Mesothelial cell of epicardium (in vitro differentiated cells): ENCODE results near the gene ZFYVE19. TPM values are rescaled to one million over a fixed set of nuclear protein-coding genes. Genes with fewer than 3 reads are reported as not detected.
"Not testable (repeated sequence)": the region's sequence is repeated elsewhere in the genome, so short reads cannot be mapped to it uniquely, and the experiment has no call there.

Experiments used
- DNase-seq, 2 experiments: peaks; one replicate each; pipeline ENCODE4 v3.0.0; 2021; ENCODE audit warnings: low spot score in 2 of 2; ENCODE audit not compliant: unreplicated experiment in 2 of 2
- H3K27ac Mint-ChIP-seq: 2 replicates; pipeline ENCODE4 v1.8.0; 2021; ENCODE audit warnings: mixed read lengths
- H3K27me3 Mint-ChIP-seq: 2 replicates; pipeline ENCODE4 v1.8.0; 2021; ENCODE audit warnings: low read depth, mixed read lengths
- H3K36me3 Mint-ChIP-seq: 2 replicates; pipeline ENCODE4 v1.8.0; 2021; ENCODE audit warnings: mixed read lengths
- H3K4me1 Mint-ChIP-seq: 2 replicates; pipeline ENCODE4 v1.8.0; 2021; ENCODE audit warnings: mixed read lengths
- H3K4me3 Mint-ChIP-seq: 2 replicates; pipeline ENCODE4 v1.8.0; 2021; ENCODE audit warnings: mild to moderate bottlenecking, moderate library complexity, mixed read lengths
- H3K9me3 Mint-ChIP-seq: 2 replicates; pipeline ENCODE4 v1.8.0; 2021; ENCODE audit warnings: mixed read lengths
- CTCF ChIP-seq: fragments of 200-600 bp; sonication (generic); IDR thresholded peaks from one replicate; pipeline ENCODE4 v1.5.0; 2021; ENCODE audit warnings: antibody characterized with exemption; ENCODE audit not compliant: unreplicated experiment
- total RNA-seq: library from RNA; stranded (reverse); gene quantifications from 3 replicates; pipeline ENCODE4 v1.2.1, GENCODE V29; 2021

The ZFYVE19 gene
- total RNA-seq, 1 donor from 2014 or later: 24.4 TPM

- Mint-ChIP-seq H3K36me3 (peaks cover 7% of the 10 kb centered on the region), H3K9me3 (no peaks in the 10 kb centered on the region), H3K27ac (peak overlapping the region; percentile 88), H3K4me1 (peaks cover 26% of the 10 kb centered on the region), H3K4me3 (no peak overlapping the region), H3K27me3 (no peaks in the 10 kb centered on the region)
- DNase-seq: peak; percentile 69 to 86
- peak; percentile 46 for TF ChIP-seq CTCF
Observed at GRCh38 chr15:40859206-40859851, 52.4 kb downstream of the ZFYVE19 start.

GRCh38 chr15:40861147-40861546 lies 54.3 kb downstream of the ZFYVE19 start:
- not testable (repeated sequence) for H3K36me3 Mint-ChIP-seq, H3K27me3 Mint-ChIP-seq, H3K9me3 Mint-ChIP-seq, DNase-seq, H3K4me3 Mint-ChIP-seq, H3K27ac Mint-ChIP-seq
- H3K4me1 Mint-ChIP-seq: peaks cover 29% of the 10 kb centered on the region

GRCh38 chr15:40863660-40864270 lies 56.9 kb downstream of the ZFYVE19 start:
- Mint-ChIP-seq H3K36me3 (no peaks in the 10 kb centered on the region), H3K27me3 (no peaks in the 10 kb centered on the region), H3K4me1 (peaks cover 10% of the 10 kb centered on the region), H3K27ac (no peak overlapping the region), H3K4me3 (no peak overlapping the region), H3K9me3 (no peaks in the 10 kb centered on the region)
- no peak for DNase-seq
- no peak for TF ChIP-seq CTCF

Other genes starting within 250 kb of the ZFYVE19 start
- 27.2 to 30.1 TPM (median 28.8 TPM) in 3 replicates for gene CCDC32, start 242.0 kb upstream of the ZFYVE19 start, total RNA-seq
- gene RPUSD2, start 237.8 kb upstream of the ZFYVE19 start, total RNA-seq: 11.9 to 14.5 TPM (median 13.0 TPM) in 3 replicates
- gene KNL1, start 212.8 kb upstream of the ZFYVE19 start, total RNA-seq: 7.4 to 9.3 TPM (median 8.8 TPM) in 3 replicates
- 8.2 to 9.3 TPM (median 8.3 TPM) in 3 replicates for gene RAD51, start 111.9 kb upstream of the ZFYVE19 start, total RNA-seq
- gene RMDN3, start 51.8 kb upstream of the ZFYVE19 start, total RNA-seq: 25.1 to 29.3 TPM (median 26.9 TPM) in 3 replicates
- gene GCHFR, start 43.0 kb upstream of the ZFYVE19 start, total RNA-seq: 12.6 to 15.8 TPM (median 14.4 TPM) in 3 replicates
- gene C15orf62, start 37.1 kb upstream of the ZFYVE19 start, total RNA-seq: 0.44 to 0.47 TPM (median 0.45 TPM) in 3 replicates
- gene DNAJC17, start 384 bp downstream of the ZFYVE19 start, total RNA-seq: 36.4 to 44.3 TPM (median 41.2 TPM) in 3 replicates
- 0.63 to 1.7 TPM (median 1.2 TPM) in 3 replicates for gene PPP1R14D, start 21.6 kb downstream of the ZFYVE19 start, total RNA-seq
- 141 to 152 TPM (median 147 TPM) in 3 replicates for gene SPINT1, start 37.0 kb downstream of the ZFYVE19 start, total RNA-seq
- 3.4 to 4.4 TPM (median 3.4 TPM) in 3 replicates for gene RHOV, start 67.1 kb downstream of the ZFYVE19 start, total RNA-seq
- 30.1 to 31.2 TPM (median 30.5 TPM) in 3 replicates for gene VPS18, start 87.4 kb downstream of the ZFYVE19 start, total RNA-seq
- gene DLL4, start 122.3 kb downstream of the ZFYVE19 start, total RNA-seq: 0.20 to 0.31 TPM (median 0.24 TPM) in 3 replicates
- 2.7 to 3.2 TPM (median 3.1 TPM) in 3 replicates for gene CHAC1, start 146.4 kb downstream of the ZFYVE19 start, total RNA-seq